Osteoblast (primary cell): Measurements from ENCODE around the gene ZNF576. TPM values are rescaled to one million over a fixed set of nuclear protein-coding genes. Genes with fewer than 3 reads are reported as not detected.
A peak's percentile ranks its signal among the peaks of the same experiment; 100 is the strongest.
"Not testable (repeated sequence)": the region's sequence is repeated elsewhere in the genome, so short reads cannot be mapped to it uniquely, and the experiment has no call there.

Source experiments
- DNase-seq: peaks from one replicate; pipeline ENCODE4 v3.0.0; 2011; ENCODE audit warnings: low spot score, mixed read lengths; ENCODE audit not compliant: insufficient read length; ENCODE audit errors: missing footprints
- H2AFZ ChIP-seq: 2 replicates; pipeline ENCODE4 v1.6.0; 2011; ENCODE audit warnings: mild to moderate bottlenecking, low read length
- H3K27ac ChIP-seq: 2 replicates; pipeline ENCODE4 v1.5.1; 2011; ENCODE audit warnings: mild to moderate bottlenecking, low read depth, low read length, moderate library complexity
- H3K27me3 ChIP-seq: 2 replicates; pipeline ENCODE4 v1.6.0; 2012; ENCODE audit warnings: mild to moderate bottlenecking, control low read depth, inconsistent platforms, low read length, moderate library complexity; ENCODE audit not compliant: insufficient read depth
- H3K36me3 ChIP-seq: 2 replicates; pipeline ENCODE4 v1.5.1; 2011; ENCODE audit warnings: mild to moderate bottlenecking, low read length, control low read depth, moderate library complexity; ENCODE audit not compliant: insufficient read depth
- H3K4me1 ChIP-seq: 2 replicates; pipeline ENCODE4 v1.5.1; 2011; ENCODE audit warnings: mild to moderate bottlenecking, low read length, control low read depth, moderate library complexity; ENCODE audit not compliant: insufficient read depth
- H3K4me2 ChIP-seq: 2 replicates; pipeline ENCODE4 v1.6.0; 2011; ENCODE audit warnings: mild to moderate bottlenecking, low read length; ENCODE audit not compliant: insufficient read depth
- H3K4me3 ChIP-seq: fragments of 200-600 bp; sonication (generic); 3 replicates; pipeline ENCODE4 v1.5.1; 2012; ENCODE audit warnings: mild to moderate bottlenecking, low read length, inconsistent platforms; ENCODE audit not compliant: insufficient read depth
- H3K79me2 ChIP-seq: 2 replicates; pipeline ENCODE4 v1.6.0; 2012; ENCODE audit warnings: mild to moderate bottlenecking, low read length, control low read depth, inconsistent platforms; ENCODE audit not compliant: insufficient read depth
- H3K9me3 ChIP-seq: 2 replicates; pipeline ENCODE4 v1.5.1; 2011; ENCODE audit warnings: low read depth, low read length, control low read depth
- H4K20me1 ChIP-seq: 2 replicates; pipeline ENCODE4 v1.6.0; 2012; ENCODE audit warnings: mild to moderate bottlenecking, low read length, control low read depth; ENCODE audit not compliant: insufficient read depth
- total RNA-seq: library from RNA; depleted of rRNA; stranded (reverse); fragments of >200 nt; gene quantifications from 2 replicates; pipeline ENCODE4 v1.2.3, GENCODE V29; 2012
- TF ChIP-seq, protein P1 (sequence below): IDR thresholded peaks from 2 replicates; pipeline ENCODE4 v1.5.1; 2011; ENCODE audit warnings: mild to moderate bottlenecking, low read depth, low read length, moderate library complexity; ENCODE audit errors: extremely low read depth

The ZNF576 gene
- total RNA-seq, 1 donor = 9.4 TPM

DNA sequence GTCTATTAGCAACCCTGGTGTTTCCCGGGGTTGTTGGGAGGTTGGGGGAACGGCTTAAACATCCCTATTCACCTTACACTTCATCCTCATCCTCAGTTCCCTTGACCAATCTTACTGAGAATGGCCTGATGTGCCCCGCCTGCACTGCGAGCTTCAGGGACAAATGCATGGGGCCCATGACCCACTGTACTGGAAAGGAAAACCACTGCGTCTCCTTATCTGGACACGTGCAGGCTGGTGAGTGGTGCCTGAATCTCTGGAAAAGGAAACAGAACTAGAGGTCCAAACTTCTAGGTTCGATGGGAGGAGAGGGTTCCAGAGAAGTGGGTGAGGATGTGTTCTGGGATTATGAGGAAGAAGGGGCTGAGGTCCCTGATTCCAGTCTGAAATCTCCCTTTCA is 14.9 kb upstream of the ZNF576 start:
- peak overlapping the region; percentile 74 for H3K4me2 ChIP-seq
- TF ChIP-seq, protein P1, sequence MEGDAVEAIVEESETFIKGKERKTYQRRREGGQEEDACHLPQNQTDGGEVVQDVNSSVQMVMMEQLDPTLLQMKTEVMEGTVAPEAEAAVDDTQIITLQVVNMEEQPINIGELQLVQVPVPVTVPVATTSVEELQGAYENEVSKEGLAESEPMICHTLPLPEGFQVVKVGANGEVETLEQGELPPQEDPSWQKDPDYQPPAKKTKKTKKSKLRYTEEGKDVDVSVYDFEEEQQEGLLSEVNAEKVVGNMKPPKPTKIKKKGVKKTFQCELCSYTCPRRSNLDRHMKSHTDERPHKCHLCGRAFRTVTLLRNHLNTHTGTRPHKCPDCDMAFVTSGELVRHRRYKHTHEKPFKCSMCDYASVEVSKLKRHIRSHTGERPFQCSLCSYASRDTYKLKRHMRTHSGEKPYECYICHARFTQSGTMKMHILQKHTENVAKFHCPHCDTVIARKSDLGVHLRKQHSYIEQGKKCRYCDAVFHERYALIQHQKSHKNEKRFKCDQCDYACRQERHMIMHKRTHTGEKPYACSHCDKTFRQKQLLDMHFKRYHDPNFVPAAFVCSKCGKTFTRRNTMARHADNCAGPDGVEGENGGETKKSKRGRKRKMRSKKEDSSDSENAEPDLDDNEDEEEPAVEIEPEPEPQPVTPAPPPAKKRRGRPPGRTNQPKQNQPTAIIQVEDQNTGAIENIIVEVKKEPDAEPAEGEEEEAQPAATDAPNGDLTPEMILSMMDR = no peak

DNA sequence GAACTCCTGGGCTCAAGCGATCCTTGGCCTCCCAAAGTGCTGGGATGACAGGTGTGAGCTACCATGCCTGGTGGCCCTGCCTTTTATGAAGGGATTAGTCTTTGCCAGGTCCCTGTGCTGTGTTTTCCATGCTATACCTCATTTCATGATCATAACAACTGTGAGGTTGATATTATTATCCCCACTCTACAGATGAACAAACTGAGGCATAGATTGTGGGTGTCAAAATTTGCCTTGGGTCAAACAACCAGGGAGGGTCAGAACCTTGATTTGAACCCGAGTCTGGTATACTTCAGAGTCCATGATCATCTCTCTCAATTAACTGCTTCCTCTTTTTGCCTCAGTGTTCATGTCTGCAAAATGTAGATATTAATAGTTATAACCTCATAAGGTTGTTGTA is 13.9 kb upstream of the ZNF576 start:
- H3K27ac ChIP-seq = no peak overlapping the region
- H3K4me3 ChIP-seq = no peak overlapping the region
- no peaks in the 10 kb centered on the region for H3K27me3 ChIP-seq
- DNase-seq = no peak
- H4K20me1 ChIP-seq = peaks cover 3% of the 10 kb centered on the region
- TF ChIP-seq, protein P1 = no peak
- no peak overlapping the region for H3K4me2 ChIP-seq
- H3K9me3 ChIP-seq = no peaks in the 10 kb centered on the region
- H2AFZ ChIP-seq = no peak overlapping the region
- H3K4me1 ChIP-seq = no peaks in the 10 kb centered on the region
- H3K36me3 ChIP-seq = peaks cover 5% of the 10 kb centered on the region
- H3K79me2 ChIP-seq = peaks cover 9% of the 10 kb centered on the region

More for the DNA sequence above, 14.9 kb upstream of the ZNF576 start:
- Histone ChIP-seq H3K4me1 (no peaks in the 10 kb centered on the region), H3K9me3 (no peaks in the 10 kb centered on the region), H2AFZ (no peak overlapping the region), H3K27me3 (no peaks in the 10 kb centered on the region), H4K20me1 (peaks cover 3% of the 10 kb centered on the region), H3K79me2 (peaks cover 5% of the 10 kb centered on the region), H3K36me3 (no peaks in the 10 kb centered on the region), H3K27ac (no peak overlapping the region), H3K4me3 (peak overlapping the region; percentile 28)
- DNase-seq = peak; percentile 49

DNA sequence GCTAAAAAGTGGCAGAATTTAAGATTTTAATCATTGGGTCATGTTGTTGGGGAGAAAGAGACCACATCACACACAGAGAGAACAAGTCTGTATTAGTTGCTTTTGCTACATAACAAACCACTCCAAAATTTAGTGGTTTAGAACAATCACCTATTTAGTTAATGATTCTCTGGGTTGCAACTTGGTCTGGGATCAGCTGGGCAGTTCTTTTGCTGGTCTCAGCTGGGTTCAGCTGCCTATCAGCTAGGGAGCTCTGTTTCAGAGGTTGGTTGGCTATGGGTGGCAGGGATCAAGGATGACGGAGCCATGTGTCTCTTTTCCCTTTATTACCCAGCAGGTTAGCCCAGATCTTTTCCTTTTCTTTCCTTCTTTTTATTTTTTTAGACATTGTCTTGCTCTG is 11.9 kb upstream of the ZNF576 start:
- H3K79me2 ChIP-seq = peaks cover 12% of the 10 kb centered on the region
- no peaks in the 10 kb centered on the region for H3K27me3 ChIP-seq
- no peak overlapping the region for H3K27ac ChIP-seq
- H3K4me2 ChIP-seq = no peak overlapping the region
- peaks cover 3% of the 10 kb centered on the region for H4K20me1 ChIP-seq
- H3K4me3 ChIP-seq = no peak overlapping the region
- TF ChIP-seq, protein P1 = no peak
- H3K9me3 ChIP-seq = no peaks in the 10 kb centered on the region
- peaks cover 15% of the 10 kb centered on the region for H3K36me3 ChIP-seq
- H2AFZ ChIP-seq = no peak overlapping the region
- peak; percentile 39 for DNase-seq
- no peaks in the 10 kb centered on the region for H3K4me1 ChIP-seq

- Histone ChIP-seq H3K4me1 (no peaks in the 10 kb centered on the region), H3K79me2 (peaks cover 28% of the 10 kb centered on the region), H3K9me3 (no peaks in the 10 kb centered on the region), H3K27me3 (no peaks in the 10 kb centered on the region), H3K36me3 (peaks cover 30% of the 10 kb centered on the region), H3K27ac (no peak overlapping the region), H2AFZ (no peak overlapping the region), H3K4me3 (no peak overlapping the region), H3K4me2 (no peak overlapping the region), H4K20me1 (peaks cover 14% of the 10 kb centered on the region)
- TF ChIP-seq, protein P1 = no peak
- peak; percentile 4 for DNase-seq
These were observed 10.0 kb upstream of the ZNF576 start for GRCh38 chr19:43586346-43586745.

DNA sequence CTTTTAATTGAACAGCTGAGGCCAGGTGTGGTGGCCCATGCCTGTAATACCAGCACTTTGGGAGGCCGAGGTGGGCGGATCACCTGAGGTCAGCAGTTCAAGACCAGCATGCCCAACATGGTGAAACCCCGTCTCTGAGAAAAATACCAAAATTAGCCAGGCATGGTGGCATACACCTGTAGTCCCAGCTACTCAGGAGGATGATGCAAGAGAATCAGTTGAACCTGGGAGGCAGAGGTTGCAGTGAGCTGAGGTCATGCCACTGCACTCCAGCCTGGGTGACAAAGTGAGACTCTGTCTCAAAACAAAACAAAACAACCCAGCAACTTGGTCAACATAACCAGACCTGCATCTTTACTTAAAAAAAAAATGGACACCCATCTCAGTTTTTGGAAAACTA is 9.4 kb upstream of the ZNF576 start:
- not testable (repeated sequence) for H2AFZ ChIP-seq, H3K4me3 ChIP-seq, H3K27me3 ChIP-seq, H3K4me2 ChIP-seq, H3K9me3 ChIP-seq, DNase-seq, H3K27ac ChIP-seq, H3K4me1 ChIP-seq
- H3K79me2 ChIP-seq = peaks cover 33% of the 10 kb centered on the region
- H4K20me1 ChIP-seq = peaks cover 14% of the 10 kb centered on the region
- peaks cover 31% of the 10 kb centered on the region for H3K36me3 ChIP-seq
